IPS DF 19.7 (cell line): ENCODE measurements around the gene ZNF230.

Experiments used
- DNase-seq: peaks from one replicate; pipeline ENCODE4 v3.0.0-alpha.2; 2013; ENCODE audit warnings: low read depth, low spot score

Gene ZNF230

GRCh38 chr19:44032001-44032610 is 29.3 kb downstream of the ZNF230 start:
- DNase-seq = no peak

GRCh38 chr19:44042147-44042546 is 39.4 kb downstream of the ZNF230 start:
- DNase-seq = no peak

- DNase-seq = no peak
Observed at GRCh38 chr19:44050740-44051649, 48.2 kb downstream of the ZNF230 start.

GRCh38 chr19:44051650-44052402 is 49.1 kb downstream of the ZNF230 start, which contains the start of gene ZNF223:
Gene ZNF223, plus strand, starts transcription at chr19:44052036. Its CDS starts 3,141 bp downstream, at chr19:44055177.
- DNase-seq = peak; percentile 97

- DNase-seq = no peak
Observed at GRCh38 chr19:44055870-44056269, 53.1 kb downstream of the ZNF230 start.

- DNase-seq = no peak
Observed at GRCh38 chr19:44059229-44059628, 56.5 kb downstream of the ZNF230 start.

GRCh38 chr19:44061038-44061437 is 58.3 kb downstream of the ZNF230 start:
- DNase-seq = no peak
